ENCODE results near the gene RETN. TPM values are rescaled to one million over a fixed set of nuclear protein-coding genes. Genes with fewer than 3 reads are reported as not detected.

RETN gene
- total and polyA plus RNA-seq, 2 experiments from 2014 or later: not detected

DNA sequence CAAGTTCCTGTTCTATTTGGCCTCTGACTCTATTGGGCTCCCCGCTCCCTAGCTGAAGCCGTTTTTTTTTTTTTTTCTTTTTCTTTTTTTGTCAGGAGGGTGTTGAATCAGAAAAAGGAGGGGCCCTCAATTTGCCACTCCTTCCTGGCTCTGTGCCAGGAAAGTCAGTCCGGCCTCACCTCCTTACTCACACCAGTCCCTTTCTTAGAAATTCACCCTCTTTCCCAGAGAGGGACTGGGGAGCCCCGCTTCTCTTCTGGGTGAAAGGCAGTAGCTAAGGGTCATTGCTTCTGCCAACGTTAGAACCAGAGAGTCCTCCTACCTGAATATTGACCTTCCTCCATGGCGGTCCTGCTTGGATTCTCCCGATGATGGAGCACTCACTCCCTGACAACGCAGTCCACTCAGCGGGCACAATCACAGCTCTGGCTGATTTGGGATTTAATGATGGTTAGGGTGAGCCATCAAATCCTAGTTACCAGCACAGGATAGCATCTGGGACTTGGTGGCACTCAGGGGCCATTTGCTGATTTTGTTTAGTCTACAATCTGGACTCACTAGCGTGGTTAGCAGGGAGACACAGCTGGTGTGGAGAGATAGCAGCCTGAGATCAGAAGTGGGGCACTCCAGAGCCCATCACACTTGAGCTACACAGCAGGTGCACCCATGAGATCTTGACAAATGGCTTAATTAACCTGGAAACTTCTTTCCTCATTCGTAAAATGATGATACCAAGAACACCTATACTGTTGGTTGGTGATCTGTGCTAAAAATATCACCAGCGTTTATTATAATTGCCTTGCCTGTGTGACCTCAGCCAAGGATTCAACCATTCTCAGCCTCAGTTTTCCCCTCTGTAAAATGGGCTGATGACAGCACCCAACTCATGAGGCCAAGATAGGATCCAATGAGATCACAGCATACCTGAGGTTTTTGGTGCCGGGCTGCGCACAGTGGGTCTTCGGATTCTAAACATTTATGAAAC is 30.9 kb downstream of the RETN start (continued):
- TF ChIP-seq STAT1 (IDR thresholded peaks at IDR 0.05; ENCODE audit: unreplicated experiment): no peak

DNA sequence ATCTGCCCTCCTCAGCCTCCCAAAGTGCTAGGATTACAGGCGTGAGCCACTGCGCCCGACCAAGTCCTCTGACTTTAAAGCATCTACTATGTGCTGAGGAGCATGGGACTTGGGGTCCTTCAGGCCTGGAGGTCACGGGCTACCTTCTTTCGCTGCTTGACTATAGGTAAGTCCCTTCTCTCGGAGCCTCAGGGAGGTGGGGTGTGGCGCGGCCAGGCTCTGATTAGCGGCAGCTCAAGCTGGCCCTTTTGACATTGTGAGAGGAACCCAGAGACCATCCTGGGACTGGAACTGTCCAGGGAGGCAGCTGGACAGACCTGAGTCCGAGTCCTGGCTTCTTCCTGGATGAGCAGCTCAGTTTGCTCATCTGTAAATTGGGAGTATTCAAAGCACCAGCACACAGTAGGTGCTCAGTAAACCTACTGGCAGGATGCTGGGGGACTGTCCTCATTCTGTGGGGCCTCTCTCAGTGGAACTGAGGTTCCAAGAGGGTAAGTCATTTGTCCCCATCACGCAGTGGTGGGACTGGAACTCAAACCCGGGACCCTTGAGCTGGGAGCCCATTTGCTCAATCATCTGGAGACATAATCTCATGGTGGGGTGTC is 32.3 kb downstream of the RETN start:
- H3K4me3 Mint-ChIP-seq: no peak overlapping the region
- H3K36me3 ChIP-seq (ENCODE audit: insufficient read depth): no peaks in the 10 kb centered on the region
- peaks cover 26% of the 10 kb centered on the region for H3K4me1 Mint-ChIP-seq
- no peaks in the 10 kb centered on the region for H4K20me1 ChIP-seq (replicated peaks; ENCODE audit: insufficient read depth)
- no peaks in the 10 kb centered on the region for H3K79me2 ChIP-seq (replicated peaks; ENCODE audit: insufficient read depth)
- no peak overlapping the region for H2AFZ ChIP-seq
- H3K27ac ChIP-seq (ENCODE audit: low read depth): no peak overlapping the region
- H3K27ac Mint-ChIP-seq: no peak overlapping the region
- no peaks in the 10 kb centered on the region for H3K9me2 ChIP-seq (ENCODE audit: insufficient read depth)
- H3K9me3 Mint-ChIP-seq: no peaks in the 10 kb centered on the region; the same call in 2 of the 3 replicates
- no peak overlapping the region for H3K4me3 ChIP-seq
- no peak overlapping the region for H3K4me2 ChIP-seq
- peaks cover 9% of the 10 kb centered on the region for H3K27me3 Mint-ChIP-seq (ENCODE audit: insufficient read depth, low read depth, poor library complexity)
- H3K27me3 ChIP-seq (ENCODE audit: insufficient read depth): no peaks in the 10 kb centered on the region
- no peaks in the 10 kb centered on the region; the same call in 2 of the 3 replicates for H3K36me3 Mint-ChIP-seq (ENCODE audit: low read depth)
- DNase-seq (ENCODE audit: low spot score) (no peak), ATAC-seq (no peak)
- H3F3A ChIP-seq (replicated peaks; ENCODE audit: low read depth): no peaks in the 10 kb centered on the region
- TF ChIP-seq ZNF331 (CRISPR knock-in tag; IDR thresholded peaks at IDR 0.05; ENCODE audit: low read depth): no peak
- H3K4me1 ChIP-seq (ENCODE audit: insufficient read depth): 0 out of 2 replicates have a peak, but pooled peaks cover 4% of the 10 kb centered on the region

DNA sequence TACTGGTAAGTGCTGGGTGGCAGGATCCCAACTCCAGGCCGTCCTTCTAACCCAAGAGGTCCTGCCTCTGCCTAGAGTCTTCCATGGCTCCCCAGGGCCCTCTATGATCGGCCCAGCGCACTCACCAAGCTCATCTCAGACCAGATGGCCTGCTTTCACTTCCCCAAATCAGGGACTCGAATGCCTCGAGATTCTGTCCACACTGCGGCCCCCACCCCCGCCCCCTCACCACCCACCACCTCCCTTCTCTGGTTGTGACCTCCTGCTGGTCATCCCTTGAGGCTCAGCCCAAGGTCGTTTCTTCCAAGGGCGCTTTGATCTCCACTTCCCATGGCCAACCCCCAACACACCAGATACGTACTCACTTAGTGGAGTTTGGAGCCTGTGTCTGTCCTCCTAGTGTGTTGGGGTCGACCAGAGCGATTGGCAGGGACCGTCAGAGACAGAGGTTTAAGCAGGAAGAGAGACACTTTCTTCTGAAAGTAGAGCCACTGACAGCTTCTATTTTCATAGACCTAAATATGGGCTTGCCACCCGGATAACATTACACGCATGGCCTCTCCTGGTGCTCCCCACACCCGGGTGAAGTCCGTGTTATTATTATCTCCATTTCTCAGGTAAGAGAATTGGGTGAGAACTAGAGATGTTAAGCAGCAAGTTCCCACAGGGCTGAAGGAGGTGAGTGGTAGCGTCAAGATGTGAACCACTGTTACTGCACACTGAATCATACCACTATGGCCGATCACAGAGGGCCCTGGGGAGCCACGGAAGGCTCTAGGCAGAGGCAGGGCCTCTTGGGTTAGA is 33.0 kb downstream of the RETN start, which contains the start of gene FCER2:
FCER2 (minus strand) TSS at position 478 of the 804 bp plus-strand sequence. CDS start 2,371 bp downstream, outside the sequence.
- TF ChIP-seq CREB1 (CRISPR knock-in tag; IDR thresholded peaks at IDR 0.05; ENCODE audit: low read depth) (no peak), STAT1 (IDR thresholded peaks at IDR 0.05; ENCODE audit: unreplicated experiment) (no peak)
- DNase-seq (ENCODE audit: low spot score) (no peak), ATAC-seq (no peak)
- no peak within 1 kb of the TSS for H3K4me3 ChIP-seq
- no peaks in the 10 kb centered on the region for H3K36me3 ChIP-seq (ENCODE audit: insufficient read depth)
- H3K4me1 ChIP-seq (ENCODE audit: insufficient read depth): 0 out of 2 replicates have a peak, but pooled peaks cover 4% of the 10 kb centered on the region
- H3K4me3 Mint-ChIP-seq: no peak within 1 kb of the TSS
- H3K9me3 Mint-ChIP-seq: no peaks in the 10 kb centered on the region; the same call in 2 of the 3 replicates
- peaks cover 12% of the 10 kb centered on the region for H3K27me3 Mint-ChIP-seq (ENCODE audit: insufficient read depth, low read depth, poor library complexity)
- no peaks in the 10 kb centered on the region for H3K27me3 ChIP-seq (ENCODE audit: insufficient read depth)
- H3F3A ChIP-seq (replicated peaks; ENCODE audit: low read depth): no peaks in the 10 kb centered on the region
- H4K20me1 ChIP-seq (replicated peaks; ENCODE audit: insufficient read depth): no peaks in the 10 kb centered on the region
- no peaks in the 10 kb centered on the region for H3K79me2 ChIP-seq (replicated peaks; ENCODE audit: insufficient read depth)
- H2AFZ ChIP-seq: no peak within 1 kb of the TSS
- no peak within 1 kb of the TSS for H3K27ac Mint-ChIP-seq
- H3K4me2 ChIP-seq: no peak within 1 kb of the TSS
- no peaks in the 10 kb centered on the region; the same call in 2 of the 3 replicates for H3K36me3 Mint-ChIP-seq (ENCODE audit: low read depth)
- H3K27ac ChIP-seq (ENCODE audit: low read depth): no peak within 1 kb of the TSS
- no peaks in the 10 kb centered on the region for H3K9me2 ChIP-seq (ENCODE audit: insufficient read depth)
- peaks cover 23% of the 10 kb centered on the region for H3K4me1 Mint-ChIP-seq

DNA sequence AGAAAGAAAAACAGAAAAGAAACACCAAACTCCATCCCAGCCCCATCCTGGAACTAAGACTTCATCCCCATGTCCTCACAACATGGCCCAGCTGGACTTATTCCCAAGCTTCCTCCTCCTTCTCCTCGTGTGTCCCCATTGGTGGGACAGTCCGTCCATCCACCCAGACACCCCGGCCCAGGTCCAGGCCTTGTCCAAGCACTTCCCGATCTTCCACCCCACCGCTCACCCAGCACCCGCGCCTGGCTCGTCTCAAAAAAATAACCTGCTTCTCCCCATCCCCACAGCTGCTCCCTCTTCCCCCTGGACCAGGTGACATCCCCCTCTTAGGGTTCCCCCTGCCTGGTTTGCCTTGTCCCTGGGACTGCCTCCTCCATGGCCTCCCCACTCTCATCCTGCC is 34.5 kb downstream of the RETN start:
- Histone ChIP-seq H3F3A (replicated peaks; ENCODE audit: low read depth) (no peaks in the 10 kb centered on the region), H3K4me2 (no peak overlapping the region), H4K20me1 (replicated peaks; ENCODE audit: insufficient read depth) (no peaks in the 10 kb centered on the region), H3K4me1 (ENCODE audit: insufficient read depth) (no peaks in the 10 kb centered on the region), H3K27ac (ENCODE audit: low read depth) (no peak overlapping the region), H3K9me2 (ENCODE audit: insufficient read depth) (no peaks in the 10 kb centered on the region), H3K36me3 (ENCODE audit: insufficient read depth) (no peaks in the 10 kb centered on the region), H2AFZ (no peak overlapping the region), H3K4me3 (no peak overlapping the region), H3K27me3 (ENCODE audit: insufficient read depth) (no peaks in the 10 kb centered on the region), H3K79me2 (replicated peaks; ENCODE audit: insufficient read depth) (no peaks in the 10 kb centered on the region)
- H3K27ac Mint-ChIP-seq: no peak overlapping the region; the same call in 1 of the 2 replicates
- H3K36me3 Mint-ChIP-seq (ENCODE audit: low read depth): no peaks in the 10 kb centered on the region; the same call in 2 of the 3 replicates
- DNase-seq (ENCODE audit: low spot score): peak; percentile 40
- H3K4me1 Mint-ChIP-seq: peaks cover 10% of the 10 kb centered on the region
- ATAC-seq: no peak
- no peak overlapping the region for H3K4me3 Mint-ChIP-seq
- TF ChIP-seq ZNF331 (CRISPR knock-in tag; IDR thresholded peaks at IDR 0.05; ENCODE audit: low read depth) (no peak), POLR2AphosphoS5 (IDR thresholded peaks at IDR 0.05; ENCODE audit: low read depth) (no peak)
- H3K9me3 Mint-ChIP-seq: no peaks in the 10 kb centered on the region
- H3K27me3 Mint-ChIP-seq (ENCODE audit: insufficient read depth, low read depth, poor library complexity): peaks cover 10% of the 10 kb centered on the region
